ENCODE data around the gene TTL. TPM values are rescaled to one million over a fixed set of nuclear protein-coding genes. Genes with fewer than 3 reads are reported as not detected.
"Not testable (repeated sequence)": the region's sequence is repeated elsewhere in the genome, so short reads cannot be mapped to it uniquely, and the experiment has no call there.

The TTL gene
- total and polyA plus RNA-seq, 2 of the 13 experiments (the other 11 are each of a cell fraction or from before 2014, with no cell fraction given) = 19.0 to 59.8 TPM

DNA sequence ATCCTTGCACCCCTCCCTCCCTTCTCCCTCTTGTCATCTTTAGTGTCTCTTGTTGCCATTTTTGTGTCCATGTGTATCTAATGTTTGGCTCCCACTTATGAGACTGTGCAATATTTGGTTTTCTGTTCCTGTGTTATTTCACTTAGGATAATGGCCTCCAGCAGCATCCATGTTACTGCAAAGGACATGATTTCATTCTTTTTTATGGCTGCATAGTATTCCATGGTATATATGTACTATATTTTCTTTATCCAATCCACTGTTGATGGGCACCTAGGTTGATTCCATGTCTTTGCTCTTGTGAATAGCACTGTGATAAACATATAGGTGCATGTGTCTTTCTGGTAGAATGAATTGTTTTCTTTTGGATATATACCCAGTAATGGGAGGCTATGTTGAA lies 54.7 kb downstream of the TTL start:
- H3K4me2 ChIP-seq (ENCODE audit: low read depth, low read length); H3K79me2 ChIP-seq (ENCODE audit: insufficient read depth, low read length); ATAC-seq; CTCF ChIA-PET (ENCODE audit: low intra/inter-chr PET ratio, low total read pairs); H3K4me1 ChIP-seq (ENCODE audit: insufficient read depth, low read length); H3K27me3 ChIP-seq (ENCODE audit: control insufficient read depth in 1 of 2, insufficient read depth in 2 of 2, low read length in 2 of 2); H3K27ac ChIP-seq (ENCODE audit: extremely low read length, insufficient read depth, low read length); H3K4me3 ChIP-seq (replicated peaks in 1 of 3; ENCODE audit: insufficient read depth in 1 of 3, low read depth in 2 of 3, low read length in 3 of 3); H3K36me3 ChIP-seq (replicated peaks in 1 of 2; ENCODE audit: control insufficient read depth in 1 of 2, insufficient read depth in 2 of 2, low read length in 2 of 2); intact Hi-C loops (cut with micrococcal nuclease; ENCODE audit: unreplicated experiment); H3K9me3 ChIP-seq (ENCODE audit: low read length); DNase-seq (ENCODE audit: low spot score); POLR2A ChIA-PET; in situ Hi-C loops (cut with HindIII; ENCODE audit: extremely low pct_ligation_motif_present, low pct_unique_long_range_greater_than_20kb); FAIRE-seq; H3K9ac ChIP-seq (ENCODE audit: insufficient read depth, low read depth, low read length); H2AFZ ChIP-seq (ENCODE audit: low read length); BruUV-seq (replicated peaks); H4K20me1 ChIP-seq (ENCODE audit: insufficient read depth, low read length): not testable (repeated sequence)

DNA sequence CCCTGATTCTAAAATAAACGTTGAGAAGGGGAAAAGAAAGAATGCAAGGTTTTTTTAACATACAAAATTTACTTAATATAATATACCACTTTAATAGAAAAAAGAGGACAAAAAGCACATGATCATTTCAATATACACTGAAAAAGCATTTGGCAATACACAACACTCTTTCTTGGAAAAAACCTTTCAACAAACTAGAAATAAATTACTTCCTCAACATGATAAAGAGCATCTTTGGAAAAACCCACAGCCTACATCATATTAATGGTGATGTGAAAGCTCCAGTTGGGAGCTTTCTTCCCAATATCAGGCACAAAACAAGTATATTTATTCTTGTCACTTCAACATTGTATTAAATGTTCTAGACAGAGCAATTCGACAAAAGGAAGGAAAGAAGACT lies 57.4 kb downstream of the TTL start:
- DNase-seq (ENCODE audit: low spot score) (no peak), ATAC-seq (no peak), FAIRE-seq (no peak)
- H3K79me2 ChIP-seq (ENCODE audit: insufficient read depth, low read length) = peaks cover 20% of the 10 kb centered on the region
- no peaks in the 10 kb centered on the region for H4K20me1 ChIP-seq (ENCODE audit: insufficient read depth, low read length)
- no peak overlapping the region for H2AFZ ChIP-seq (ENCODE audit: low read length)
- H3K4me2 ChIP-seq (ENCODE audit: low read depth, low read length) = no peak overlapping the region
- no peak overlapping the region for H3K27ac ChIP-seq (ENCODE audit: extremely low read length, insufficient read depth, low read length)
- H3K9me3 ChIP-seq (ENCODE audit: low read length) = no peaks in the 10 kb centered on the region
- H3K4me3 ChIP-seq (replicated peaks in 1 of 3; ENCODE audit: insufficient read depth in 1 of 3, low read depth in 2 of 3, low read length in 3 of 3) = no peak overlapping the region
- 56% methylated on average over 2 of the region's 2 CpGs for WGBS (ENCODE audit: low lambda C conversion rate)
- ChIA-PET CTCF (ENCODE audit: low intra/inter-chr PET ratio, low total read pairs) (no interaction called here), POLR2A (no interaction called here)
- peaks cover 14% of the 10 kb centered on the region for H3K4me1 ChIP-seq (ENCODE audit: insufficient read depth, low read length)
- H3K27me3 ChIP-seq (ENCODE audit: control insufficient read depth in 1 of 2, insufficient read depth in 2 of 2, low read length in 2 of 2) = no peaks in the 10 kb centered on the region; a peak in 1 of 5 replicates
- no peak overlapping the region for H3K9ac ChIP-seq (ENCODE audit: insufficient read depth, low read depth, low read length)
- BruUV-seq (replicated peaks) = no TSS peak
- no peaks in the 10 kb centered on the region for H3K36me3 ChIP-seq (replicated peaks in 1 of 2; ENCODE audit: control insufficient read depth in 1 of 2, insufficient read depth in 2 of 2, low read length in 2 of 2)
- intact Hi-C loops (cut with micrococcal nuclease; ENCODE audit: unreplicated experiment) = no loop called here
- in situ Hi-C loops (cut with HindIII; ENCODE audit: extremely low pct_ligation_motif_present, low pct_unique_long_range_greater_than_20kb) = no loop called here
- TF ChIP-seq, protein P1, sequence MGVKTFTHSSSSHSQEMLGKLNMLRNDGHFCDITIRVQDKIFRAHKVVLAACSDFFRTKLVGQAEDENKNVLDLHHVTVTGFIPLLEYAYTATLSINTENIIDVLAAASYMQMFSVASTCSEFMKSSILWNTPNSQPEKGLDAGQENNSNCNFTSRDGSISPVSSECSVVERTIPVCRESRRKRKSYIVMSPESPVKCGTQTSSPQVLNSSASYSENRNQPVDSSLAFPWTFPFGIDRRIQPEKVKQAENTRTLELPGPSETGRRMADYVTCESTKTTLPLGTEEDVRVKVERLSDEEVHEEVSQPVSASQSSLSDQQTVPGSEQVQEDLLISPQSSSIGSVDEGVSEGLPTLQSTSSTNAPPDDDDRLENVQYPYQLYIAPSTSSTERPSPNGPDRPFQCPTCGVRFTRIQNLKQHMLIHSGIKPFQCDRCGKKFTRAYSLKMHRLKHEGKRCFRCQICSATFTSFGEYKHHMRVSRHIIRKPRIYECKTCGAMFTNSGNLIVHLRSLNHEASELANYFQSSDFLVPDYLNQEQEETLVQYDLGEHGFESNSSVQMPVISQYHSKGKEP (CRISPR knock-in tag; IDR thresholded peaks at IDR 0.05) = no peak
- no peak for TF ChIP-seq KLF12 (CRISPR knock-in tag; IDR thresholded peaks at IDR 0.05; ENCODE audit: borderline replicate concordance)
- TF ChIP-seq, protein P2, sequence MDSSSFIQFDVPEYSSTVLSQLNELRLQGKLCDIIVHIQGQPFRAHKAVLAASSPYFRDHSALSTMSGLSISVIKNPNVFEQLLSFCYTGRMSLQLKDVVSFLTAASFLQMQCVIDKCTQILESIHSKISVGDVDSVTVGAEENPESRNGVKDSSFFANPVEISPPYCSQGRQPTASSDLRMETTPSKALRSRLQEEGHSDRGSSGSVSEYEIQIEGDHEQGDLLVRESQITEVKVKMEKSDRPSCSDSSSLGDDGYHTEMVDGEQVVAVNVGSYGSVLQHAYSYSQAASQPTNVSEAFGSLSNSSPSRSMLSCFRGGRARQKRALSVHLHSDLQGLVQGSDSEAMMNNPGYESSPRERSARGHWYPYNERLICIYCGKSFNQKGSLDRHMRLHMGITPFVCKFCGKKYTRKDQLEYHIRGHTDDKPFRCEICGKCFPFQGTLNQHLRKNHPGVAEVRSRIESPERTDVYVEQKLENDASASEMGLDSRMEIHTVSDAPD (CRISPR knock-in tag; IDR thresholded peaks at IDR 0.05) = no peak
- TF ChIP-seq, protein P3, sequence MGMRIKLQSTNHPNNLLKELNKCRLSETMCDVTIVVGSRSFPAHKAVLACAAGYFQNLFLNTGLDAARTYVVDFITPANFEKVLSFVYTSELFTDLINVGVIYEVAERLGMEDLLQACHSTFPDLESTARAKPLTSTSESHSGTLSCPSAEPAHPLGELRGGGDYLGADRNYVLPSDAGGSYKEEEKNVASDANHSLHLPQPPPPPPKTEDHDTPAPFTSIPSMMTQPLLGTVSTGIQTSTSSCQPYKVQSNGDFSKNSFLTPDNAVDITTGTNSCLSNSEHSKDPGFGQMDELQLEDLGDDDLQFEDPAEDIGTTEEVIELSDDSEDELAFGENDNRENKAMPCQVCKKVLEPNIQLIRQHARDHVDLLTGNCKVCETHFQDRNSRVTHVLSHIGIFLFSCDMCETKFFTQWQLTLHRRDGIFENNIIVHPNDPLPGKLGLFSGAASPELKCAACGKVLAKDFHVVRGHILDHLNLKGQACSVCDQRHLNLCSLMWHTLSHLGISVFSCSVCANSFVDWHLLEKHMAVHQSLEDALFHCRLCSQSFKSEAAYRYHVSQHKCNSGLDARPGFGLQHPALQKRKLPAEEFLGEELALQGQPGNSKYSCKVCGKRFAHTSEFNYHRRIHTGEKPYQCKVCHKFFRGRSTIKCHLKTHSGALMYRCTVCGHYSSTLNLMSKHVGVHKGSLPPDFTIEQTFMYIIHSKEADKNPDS (CRISPR knock-in tag; IDR thresholded peaks at IDR 0.05) = no peak
- no peak for TF ChIP-seq NR1H2 (CRISPR knock-in tag; IDR thresholded peaks at IDR 0.05; ENCODE audit: borderline replicate concordance, low read depth)
- TF ChIP-seq ELF3 (CRISPR knock-in tag; IDR thresholded peaks at IDR 0.05) = no peak
- TF ChIP-seq ZNF773 (CRISPR knock-in tag; IDR thresholded peaks at IDR 0.05; ENCODE audit: borderline replicate concordance) = no peak
- TF ChIP-seq ZSCAN31 (CRISPR knock-in tag; IDR thresholded peaks at IDR 0.05; ENCODE audit: low read depth) = no peak
- TF ChIP-seq, protein P4, sequence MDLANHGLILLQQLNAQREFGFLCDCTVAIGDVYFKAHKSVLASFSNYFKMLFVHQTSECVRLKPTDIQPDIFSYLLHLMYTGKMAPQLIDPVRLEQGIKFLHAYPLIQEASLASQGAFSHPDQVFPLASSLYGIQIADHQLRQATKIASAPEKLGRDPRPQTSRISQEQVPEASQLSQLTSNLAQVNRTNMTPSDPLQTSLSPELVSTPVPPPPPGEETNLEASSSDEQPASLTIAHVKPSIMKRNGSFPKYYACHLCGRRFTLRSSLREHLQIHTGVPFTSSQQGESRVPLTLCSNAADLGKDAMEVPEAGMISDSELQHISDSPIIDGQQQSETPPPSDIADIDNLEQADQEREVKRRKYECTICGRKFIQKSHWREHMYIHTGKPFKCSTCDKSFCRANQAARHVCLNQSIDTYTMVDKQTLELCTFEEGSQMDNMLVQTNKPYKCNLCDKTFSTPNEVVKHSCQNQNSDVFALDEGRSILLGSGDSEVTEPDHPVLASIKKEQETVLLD (CRISPR knock-in tag; IDR thresholded peaks at IDR 0.05; ENCODE audit: low read depth) = no peak
- TF ChIP-seq FOXO1 (CRISPR knock-in tag; IDR thresholded peaks at IDR 0.05) = no peak
- TF ChIP-seq, protein P5, sequence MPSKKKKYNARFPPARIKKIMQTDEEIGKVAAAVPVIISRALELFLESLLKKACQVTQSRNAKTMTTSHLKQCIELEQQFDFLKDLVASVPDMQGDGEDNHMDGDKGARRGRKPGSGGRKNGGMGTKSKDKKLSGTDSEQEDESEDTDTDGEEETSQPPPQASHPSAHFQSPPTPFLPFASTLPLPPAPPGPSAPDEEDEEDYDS (CRISPR knock-in tag; IDR thresholded peaks at IDR 0.05) = no peak
- no peak for TF ChIP-seq JUND (CRISPR knock-in tag; IDR thresholded peaks at IDR 0.05)
